HG03066 (cell line): ENCODE measurements around the gene SELENOS.
A peak's percentile ranks its signal among the peaks of the same experiment; 100 is the strongest.
"Not testable (repeated sequence)": the region's sequence is repeated elsewhere in the genome, so short reads cannot be mapped to it uniquely, and the experiment has no call there.

Source experiments
- ATAC-seq: cut with Tn5 transposase; IDR thresholded peaks from one replicate; pipeline ENCODE4 v1.9.1; 2021; ENCODE audit warnings: low read depth; ENCODE audit not compliant: unreplicated experiment

Gene SELENOS

GRCh38 chr15:101310161-101310480, 32.8 kb upstream of the SELENOS start:
- ATAC-seq = no peak

GRCh38 chr15:101309436-101310160, 32.3 kb upstream of the SELENOS start:
- no peak for ATAC-seq

- ATAC-seq = no peak
Measured at GRCh38 chr15:101308604-101309435, 31.5 kb upstream of the SELENOS start.

DNA sequence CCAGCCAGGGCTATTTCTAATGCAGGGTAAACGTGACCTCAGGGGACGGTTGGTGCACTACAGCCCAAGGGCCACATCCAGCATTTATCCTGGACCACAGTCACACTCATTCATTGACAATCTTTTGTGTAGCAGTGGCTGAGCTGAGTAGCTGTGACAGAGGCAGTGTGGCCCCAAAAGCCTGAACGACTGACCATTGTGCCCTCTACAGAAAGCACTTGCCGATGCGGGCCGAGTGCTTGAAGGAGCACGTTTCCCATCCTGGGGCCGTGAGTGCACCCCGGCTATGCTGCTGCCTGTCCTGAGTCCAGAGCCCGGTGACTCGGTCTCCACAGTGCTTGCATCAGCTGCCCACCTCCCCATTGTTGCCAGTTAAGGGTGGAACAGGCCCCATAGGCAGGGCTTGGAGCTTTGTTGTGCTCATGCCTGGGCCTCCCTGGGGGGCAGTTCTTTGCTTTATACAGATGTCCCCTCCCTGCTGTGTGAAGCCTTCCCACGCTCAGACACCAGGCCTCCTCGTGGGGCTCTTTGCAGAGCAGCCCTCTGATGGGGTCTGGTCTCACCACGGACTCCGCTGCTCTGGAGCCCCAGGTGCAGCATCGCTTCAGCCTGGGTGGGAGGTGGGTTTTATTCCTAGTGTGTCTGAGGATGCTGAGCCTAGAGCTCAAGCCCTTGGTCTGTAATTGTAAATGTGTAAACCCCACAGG, 30.8 kb upstream of the SELENOS start:
- ATAC-seq = no peak

DNA sequence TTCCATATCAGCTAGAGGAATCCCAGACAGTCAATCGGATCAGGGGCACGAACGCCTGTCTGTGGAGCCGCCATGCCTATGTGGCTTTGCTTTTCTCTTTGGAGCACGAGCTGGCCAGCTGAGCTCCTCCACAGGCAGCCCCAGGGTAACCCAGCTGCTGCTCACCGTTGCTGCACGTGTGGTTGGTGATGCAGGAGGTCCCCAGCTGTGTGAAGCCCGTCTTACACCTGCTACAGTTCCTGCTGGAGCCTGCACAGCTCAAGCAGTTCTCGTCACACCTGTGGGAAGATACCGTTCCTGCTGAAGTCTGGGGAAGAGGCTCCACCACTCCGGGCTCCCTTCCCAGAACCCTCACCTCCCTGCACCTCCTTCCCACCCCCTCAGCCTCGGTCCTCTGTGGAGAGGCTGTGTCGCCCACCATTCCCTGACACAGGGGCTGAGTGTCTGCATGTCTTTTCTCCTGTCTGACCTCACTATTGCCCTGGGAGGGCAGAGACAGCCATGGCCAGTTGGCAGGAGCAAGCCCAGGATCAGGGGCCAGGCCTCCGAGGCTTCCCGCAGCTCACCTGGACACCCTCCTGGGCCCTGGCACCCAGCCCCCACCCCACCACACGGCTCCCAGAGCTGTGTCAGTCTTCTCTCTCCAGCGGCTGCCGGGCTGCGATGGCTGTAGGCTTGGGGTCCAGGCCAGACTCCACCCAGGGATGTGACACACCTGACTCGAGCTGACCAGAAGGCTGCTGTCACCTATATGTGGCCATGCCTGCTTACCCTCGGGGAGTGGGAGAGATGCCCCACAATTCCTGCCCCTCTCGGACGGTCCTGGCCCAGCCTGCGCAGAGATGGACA, 30.0 kb upstream of the SELENOS start:
- ATAC-seq = no peak

DNA sequence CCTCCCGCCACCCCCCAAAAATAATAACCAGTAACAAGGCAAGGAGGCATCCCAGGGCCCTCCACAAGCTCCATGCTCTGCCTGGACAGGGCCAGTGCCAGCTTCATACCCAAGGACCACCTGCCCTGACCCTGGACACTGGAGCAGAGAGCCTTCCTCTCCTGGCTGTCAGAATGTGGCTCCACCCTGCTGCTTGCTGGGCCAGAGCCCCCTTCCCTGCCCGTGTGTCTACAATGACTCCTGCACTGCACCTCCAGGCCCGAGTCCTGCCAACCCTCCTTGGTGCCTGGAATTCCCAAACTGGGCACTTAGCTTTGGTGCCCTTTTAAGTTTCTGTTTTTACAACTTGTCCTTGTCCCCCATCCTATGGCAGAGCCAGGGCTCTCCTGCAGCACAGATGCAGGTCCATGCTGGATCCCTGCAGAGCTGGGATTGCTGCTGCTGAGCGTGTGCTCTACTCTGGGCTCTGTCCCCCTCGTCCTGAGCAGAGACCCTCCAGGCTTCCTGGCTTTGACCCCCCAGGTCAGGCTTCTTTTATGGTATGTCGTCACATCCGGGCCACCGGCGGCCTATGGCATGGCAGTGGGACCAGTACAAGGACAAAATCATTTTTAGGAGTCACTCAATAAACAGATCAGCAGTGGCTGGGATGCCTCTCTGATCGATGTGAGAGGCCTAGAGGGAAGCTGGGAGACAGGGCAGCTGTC, 29.2 kb upstream of the SELENOS start:
- no peak for ATAC-seq

DNA sequence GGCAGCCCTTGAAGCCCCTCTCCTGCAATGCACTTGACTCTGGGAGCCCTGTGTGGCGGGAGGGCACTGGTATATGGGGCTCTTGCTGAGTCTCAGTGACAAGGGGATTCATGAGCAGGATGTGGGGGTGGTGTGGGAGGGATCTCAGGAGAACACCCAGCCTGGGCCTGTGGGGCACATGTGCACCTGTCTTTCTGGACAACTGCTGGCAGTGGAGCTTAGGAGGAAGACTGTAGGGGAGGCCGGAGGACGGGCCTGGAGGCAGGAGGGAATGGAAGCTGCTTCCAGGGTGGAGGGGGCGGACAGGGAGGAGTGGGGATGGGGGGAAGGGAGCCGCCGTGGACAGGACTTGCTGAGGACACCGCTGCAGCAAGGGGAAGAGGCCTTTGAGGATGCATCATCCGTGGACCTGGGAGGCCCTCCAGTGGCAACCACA, 28.6 kb upstream of the SELENOS start:
- ATAC-seq = no peak

- no peak for ATAC-seq
Measured at GRCh38 chr15:101303408-101303807, 26.1 kb upstream of the SELENOS start.

- ATAC-seq = no peak
Measured at GRCh38 chr15:101296418-101297405, 19.4 kb upstream of the SELENOS start.

DNA sequence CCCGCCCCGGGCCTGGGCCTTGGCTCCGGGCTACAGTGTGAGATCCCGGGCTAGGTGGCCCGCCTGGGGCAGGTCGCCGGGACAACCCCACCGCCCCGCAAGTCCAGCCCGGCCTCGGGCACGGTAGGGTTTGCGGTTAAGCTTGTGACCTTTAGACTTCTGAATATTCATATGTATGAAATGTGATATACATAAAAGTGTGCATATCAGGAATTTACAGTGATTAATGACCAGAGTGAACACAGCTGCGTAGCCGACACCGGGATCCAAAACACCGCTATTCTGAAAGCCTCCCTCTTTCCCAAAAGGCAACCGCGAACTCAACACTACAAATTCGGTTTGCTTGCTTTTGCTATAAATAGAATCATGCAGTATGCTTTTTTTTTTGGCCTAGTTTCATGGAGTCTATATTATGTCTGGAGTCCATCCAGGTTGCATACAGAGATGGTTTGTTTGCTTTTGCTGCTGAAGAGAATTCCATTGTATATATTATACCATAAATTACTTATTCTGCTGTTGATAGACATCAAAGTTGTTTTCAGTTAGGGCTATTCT, 18.4 kb upstream of the SELENOS start:
- no peak for ATAC-seq

GRCh38 chr15:101294731-101295606, 17.7 kb upstream of the SELENOS start, which contains the start of gene SNRPA1:
SNRPA1 (minus strand) TSS chr15:101295248; CDS start chr15:101295178, 70 bp downstream.
- peak; percentile 67 for ATAC-seq

DNA sequence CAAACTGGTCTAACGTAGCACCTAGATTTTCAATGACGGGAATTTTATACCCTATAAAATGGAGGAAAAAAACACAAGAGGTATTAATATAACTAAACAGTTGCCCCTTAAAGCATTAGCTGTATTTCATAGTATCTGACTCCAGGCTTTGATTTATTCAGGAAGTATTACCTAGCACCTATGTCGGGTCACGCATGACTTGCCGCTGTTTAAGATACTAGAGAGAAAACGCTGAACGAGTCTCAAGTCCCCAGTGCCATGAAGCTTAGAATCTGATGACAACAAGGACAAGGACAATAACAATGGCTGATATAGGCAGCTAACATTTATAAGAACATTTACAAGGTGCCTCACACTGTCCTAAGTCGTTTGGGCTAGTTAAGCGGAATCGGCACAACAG, 15.8 kb upstream of the SELENOS start:
- ATAC-seq = no peak

DNA sequence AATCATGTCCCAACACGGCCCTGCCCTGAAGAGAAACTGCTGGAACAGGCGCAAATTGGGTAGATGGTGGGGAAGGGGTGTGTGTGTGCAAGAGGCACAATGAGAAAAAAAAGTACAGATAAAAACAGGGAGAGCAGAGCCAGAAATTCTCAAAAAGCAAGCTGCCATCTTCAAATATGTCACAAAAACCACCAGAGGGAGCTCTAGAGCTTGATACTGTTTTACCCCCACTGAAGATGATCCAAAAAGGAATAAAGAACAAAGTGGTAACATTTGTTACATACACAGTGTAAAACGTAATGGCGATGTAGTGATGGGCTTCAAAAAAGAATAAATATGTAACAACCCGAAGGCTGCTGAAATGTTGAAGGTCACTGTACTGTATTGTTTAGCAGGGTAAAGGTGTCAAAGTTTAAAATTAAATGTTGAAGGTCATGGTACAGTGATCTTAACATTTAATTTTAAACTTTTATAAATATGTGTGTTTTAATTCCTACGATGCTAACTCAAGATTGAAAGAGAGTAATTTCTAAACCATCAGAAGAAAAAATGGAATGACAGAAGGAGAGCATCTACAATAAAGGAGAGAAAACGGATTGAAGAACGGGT, 11.7 kb upstream of the SELENOS start:
- ATAC-seq = no peak

- ATAC-seq = not testable (repeated sequence)
Measured at GRCh38 chr15:101287342-101287741, 10.1 kb upstream of the SELENOS start.

- no peak for ATAC-seq
Measured at GRCh38 chr15:101286471-101287114, 9.3 kb upstream of the SELENOS start.

GRCh38 chr15:101283931-101284330, 6.6 kb upstream of the SELENOS start:
- ATAC-seq = no peak
